ENCODE data around the gene SMC3. TPM values are rescaled to one million over a fixed set of nuclear protein-coding genes. Genes with fewer than 3 reads are reported as not detected.

SMC3 gene
- total RNA-seq = 19.3 and 21.2 TPM in 2 replicates

DNA sequence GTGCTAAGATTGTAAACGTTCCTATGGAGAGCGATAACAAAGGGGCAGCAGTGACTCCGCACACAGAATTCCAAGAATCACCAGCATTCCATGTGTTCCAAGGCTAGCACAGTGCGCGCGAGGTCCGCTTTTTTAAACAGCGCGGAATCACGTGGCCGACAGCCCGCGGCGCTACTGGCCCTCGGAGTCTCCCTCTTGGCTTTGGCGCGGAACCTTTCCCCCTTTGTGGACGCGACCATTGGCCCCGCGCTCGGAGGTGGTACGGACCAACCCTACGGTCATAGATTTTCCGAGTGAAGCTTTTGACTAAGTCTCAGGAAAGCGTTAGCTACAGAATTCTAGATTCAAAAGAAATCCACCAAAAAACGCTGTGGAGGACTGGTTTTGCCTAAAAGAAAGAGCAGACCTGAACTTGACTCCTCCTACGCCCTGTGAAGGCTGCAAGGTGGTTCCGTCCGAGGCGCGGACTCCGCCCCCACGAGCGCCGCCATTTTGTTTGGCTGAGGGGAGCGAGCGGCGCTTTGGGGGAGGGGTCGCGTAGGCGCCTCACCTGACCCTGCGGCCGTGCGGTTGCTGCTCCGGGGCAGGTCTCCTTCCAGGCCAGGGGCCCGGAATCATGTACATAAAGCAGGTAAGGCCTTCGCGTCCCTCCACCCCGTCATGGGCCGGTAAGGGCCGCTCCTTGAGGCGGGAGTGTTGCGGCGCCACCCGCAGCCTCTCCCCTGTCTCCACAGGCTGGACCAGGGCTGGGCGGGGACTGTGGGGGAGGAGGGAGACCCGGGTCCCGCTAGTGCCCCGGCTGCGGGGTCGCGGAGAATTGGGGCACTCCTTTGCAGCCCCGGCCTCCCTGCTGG, at the start of gene SMC3:
TSS of gene SMC3 (plus strand) at position 495 of the 854 bp plus-strand sequence. CDS start at position 617, 122 bp downstream.

GRCh38 chr10:110643653-110644597, 76.4 kb downstream of the SMC3 start, which contains the start of gene RBM20:
TSS of gene RBM20 (plus strand) at chr10:110644336. CDS start at chr10:110644455, 119 bp downstream.

Other genes starting within 250 kb of the SMC3 start
- 4.5 and 6.9 TPM in 2 replicates for gene DUSP5, start 69.8 kb upstream of the SMC3 start, total RNA-seq
- gene RBM20, start 76.6 kb downstream of the SMC3 start, total RNA-seq = not detected in 2 replicates

All from cardiac ventricle fibroblast (primary cell).